ENCODE measurements around the gene CD79B.

- TF ChIP-seq POLR2AphosphoS5 (IDR thresholded peaks at IDR 0.05; ENCODE audit: low read depth): no peak
- TF ChIP-seq CTCF (conservative IDR thresholded peaks at IDR 0.05; ENCODE audit: low read depth in 2 of 2): no peak
- TF ChIP-seq EZH2phosphoT487 (IDR thresholded peaks at IDR 0.05; ENCODE audit: unreplicated experiment): no peak
- no peak for TF ChIP-seq JUNB (IDR thresholded peaks at IDR 0.05; ENCODE audit: unreplicated experiment)
- TF ChIP-seq EZH2 (IDR thresholded peaks at IDR 0.05; ENCODE audit: low read depth, unreplicated experiment): no peak
- TF ChIP-seq REST (IDR thresholded peaks at IDR 0.05; ENCODE audit: unreplicated experiment): no peak
- TF ChIP-seq STAT1 (IDR thresholded peaks at IDR 0.05; ENCODE audit: unreplicated experiment): no peak
- TF ChIP-seq ZNF331 (CRISPR knock-in tag; IDR thresholded peaks at IDR 0.05; ENCODE audit: low read depth): no peak
Observed at GRCh38 chr17:63972796-63973195, 40.7 kb upstream of the CD79B start, which contains the start of gene SCN4A.

All from GM23338 (cell line).